ENCODE measurements around the gene KLF3.
"Not testable (repeated sequence)": the region's sequence is repeated elsewhere in the genome, so short reads cannot be mapped to it uniquely, and the experiment has no call there.

The KLF3 gene

DNA sequence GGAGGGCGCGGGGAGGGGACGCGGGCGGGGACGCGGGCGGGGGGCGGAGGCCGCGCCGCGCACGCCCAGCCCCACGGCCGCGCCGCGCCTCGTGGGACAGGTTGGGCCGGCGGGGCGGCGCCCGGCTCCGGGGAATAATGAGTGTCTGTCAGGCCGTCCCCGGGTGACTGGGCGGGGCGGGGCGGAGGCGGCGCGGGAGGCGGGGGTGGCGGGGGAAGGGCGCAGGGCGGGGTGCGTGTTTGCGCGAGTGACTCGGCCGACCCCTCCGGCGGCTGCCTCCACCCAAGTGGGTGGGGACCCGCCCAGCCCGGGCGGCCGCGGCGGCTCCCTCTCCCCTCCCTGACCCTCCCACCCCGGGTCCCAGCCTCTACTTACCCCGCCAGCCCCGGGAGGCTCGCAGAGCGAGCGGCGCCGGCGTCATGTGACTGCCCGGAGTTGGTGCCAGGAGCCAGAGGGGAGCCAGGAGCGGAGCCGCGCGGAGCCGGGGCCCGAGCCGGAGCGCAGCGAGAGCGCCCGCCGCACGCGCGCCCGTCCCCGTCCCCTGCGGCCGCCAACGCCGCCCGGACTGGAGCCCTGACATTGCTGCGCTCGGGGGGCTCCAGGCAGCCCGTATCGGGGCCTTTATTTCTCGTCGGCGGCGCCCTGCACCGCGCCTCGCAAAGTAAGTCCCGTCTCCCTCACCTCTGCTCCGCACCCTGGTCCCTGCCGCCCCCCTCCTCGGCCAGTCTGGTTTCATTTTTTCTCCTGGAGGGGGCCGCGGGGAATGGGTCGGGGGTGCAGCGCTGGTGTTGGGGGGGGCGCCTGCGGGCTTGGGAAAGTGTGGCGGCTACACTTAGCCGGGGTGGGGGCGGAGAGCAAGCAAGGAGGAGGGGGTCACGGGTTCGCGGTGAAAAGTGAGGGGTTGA, at the start of gene KLF3:
Gene KLF3, plus strand, starts transcription at position 399 of the 905 bp plus-strand sequence. CDS start 16,427 bp downstream, outside the sequence.
- peak; percentile 77 for DNase-seq

DNA sequence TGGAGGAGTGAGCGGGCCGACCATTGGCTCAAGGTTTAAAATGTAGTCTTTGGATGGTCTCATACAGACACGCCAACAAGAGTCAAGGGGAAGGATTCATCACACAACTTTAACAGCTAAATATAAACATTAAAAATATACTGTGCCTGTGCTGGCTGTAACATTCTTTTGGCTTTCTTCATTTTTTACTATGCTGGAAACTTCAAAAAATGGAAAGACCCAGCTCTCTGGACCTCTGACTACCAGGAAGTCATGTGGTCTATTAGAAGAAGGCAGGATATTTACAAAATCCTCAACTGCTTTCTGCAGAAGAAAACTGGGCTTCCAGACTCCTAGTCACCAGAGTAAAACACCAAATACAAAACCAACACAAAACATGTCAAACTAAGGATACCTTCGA, 49.8 kb upstream of the KLF3 start:
- DNase-seq = no peak

DNA sequence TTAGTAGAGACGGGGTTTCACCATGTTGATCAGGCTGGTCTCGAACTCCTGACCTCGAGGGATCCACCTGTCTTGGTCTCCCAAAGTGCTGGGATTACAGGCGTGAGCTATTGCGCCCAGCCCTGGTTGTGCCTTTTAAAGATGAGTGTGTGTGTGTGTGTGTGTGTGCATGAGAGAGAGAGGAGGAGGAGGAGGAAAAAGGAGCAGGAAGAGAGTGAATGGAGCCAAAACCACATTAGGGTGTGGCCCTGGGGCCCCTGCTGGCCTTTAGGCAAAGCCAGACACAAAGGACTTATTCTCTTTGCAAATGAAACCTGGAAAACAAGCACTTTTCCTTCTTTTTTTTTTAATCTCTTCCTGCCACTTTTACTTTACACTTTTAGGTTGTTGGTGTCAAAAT, 48.2 kb upstream of the KLF3 start:
- DNase-seq = no peak

DNA sequence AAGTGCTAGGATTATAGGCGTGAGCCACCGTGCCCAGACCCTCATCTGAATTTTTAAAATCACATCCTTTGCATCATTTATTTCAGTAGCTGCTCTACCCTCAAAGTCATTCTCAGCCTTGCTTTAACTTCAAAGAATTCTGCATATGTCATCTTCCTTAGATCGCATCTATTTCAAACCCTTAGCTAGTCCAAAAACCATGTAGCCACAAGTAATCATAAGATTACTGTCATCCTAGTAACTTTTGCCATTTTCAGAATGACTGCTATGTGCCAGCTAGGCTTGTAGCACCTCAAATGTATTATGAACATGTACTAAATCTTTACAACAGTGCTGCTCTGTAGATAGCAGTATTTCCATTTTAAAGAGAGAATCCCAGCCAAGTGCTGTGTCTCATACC, 45.5 kb upstream of the KLF3 start:
- no peak for DNase-seq

DNA sequence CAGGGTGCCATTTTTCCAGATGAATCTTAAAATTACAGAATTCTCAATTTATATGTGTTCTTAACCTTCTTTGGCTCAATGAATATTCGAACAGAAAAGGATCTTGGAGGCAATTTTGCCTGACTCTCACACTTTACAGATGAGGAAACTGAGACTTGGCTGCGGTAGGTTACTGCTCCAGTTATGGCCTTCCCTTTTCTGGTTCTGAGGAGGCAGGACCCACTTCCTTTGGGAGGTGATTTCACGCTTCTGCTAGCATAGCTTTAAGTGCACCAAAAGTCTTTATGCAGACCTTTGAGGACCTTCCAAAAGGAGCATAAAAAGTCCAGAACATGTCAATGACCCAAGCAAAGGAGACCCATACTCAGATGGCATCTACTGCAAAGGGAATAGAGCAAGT, 44.7 kb upstream of the KLF3 start:
- DNase-seq = no peak

DNA sequence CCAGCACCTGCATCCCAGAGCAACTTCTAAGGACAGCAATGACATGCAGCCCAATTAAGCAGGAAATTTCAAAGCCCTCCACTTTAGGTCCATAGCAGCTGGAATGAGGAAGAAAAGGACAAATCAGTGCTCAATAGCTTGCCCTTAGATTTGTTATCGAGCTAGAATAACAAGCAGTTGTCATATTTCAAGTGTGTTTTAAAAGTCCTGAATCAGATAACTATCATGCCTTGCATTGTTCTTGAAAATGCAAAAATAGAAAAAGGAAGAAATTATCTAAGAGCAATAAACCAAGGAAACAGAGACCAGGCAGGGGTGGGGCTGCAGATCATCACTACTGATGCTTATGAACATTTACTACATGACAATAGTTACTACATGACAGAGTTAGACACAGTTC, 43.9 kb upstream of the KLF3 start:
- no peak for DNase-seq

DNA sequence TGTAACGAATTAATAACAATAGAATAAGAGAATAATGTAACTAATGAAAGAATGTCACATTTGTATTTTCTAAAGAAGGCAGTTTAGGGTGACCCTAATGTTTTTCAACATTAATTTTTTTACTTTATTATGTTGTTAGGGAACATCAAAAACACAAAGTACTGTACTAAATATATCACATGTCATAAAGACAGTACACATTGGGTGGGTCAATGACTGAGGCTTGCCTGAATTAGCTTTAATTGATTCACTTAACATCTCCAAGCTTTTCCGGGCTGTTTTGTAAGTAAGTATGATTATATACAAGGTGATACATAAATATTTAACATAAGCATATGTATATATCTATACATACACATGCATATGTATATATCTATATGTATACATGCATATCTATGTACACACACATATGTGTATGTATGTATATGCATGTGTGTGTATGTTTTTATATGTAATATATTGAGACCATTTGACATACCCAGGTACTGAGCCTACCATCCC, 43.4 kb upstream of the KLF3 start:
- no peak for DNase-seq

DNA sequence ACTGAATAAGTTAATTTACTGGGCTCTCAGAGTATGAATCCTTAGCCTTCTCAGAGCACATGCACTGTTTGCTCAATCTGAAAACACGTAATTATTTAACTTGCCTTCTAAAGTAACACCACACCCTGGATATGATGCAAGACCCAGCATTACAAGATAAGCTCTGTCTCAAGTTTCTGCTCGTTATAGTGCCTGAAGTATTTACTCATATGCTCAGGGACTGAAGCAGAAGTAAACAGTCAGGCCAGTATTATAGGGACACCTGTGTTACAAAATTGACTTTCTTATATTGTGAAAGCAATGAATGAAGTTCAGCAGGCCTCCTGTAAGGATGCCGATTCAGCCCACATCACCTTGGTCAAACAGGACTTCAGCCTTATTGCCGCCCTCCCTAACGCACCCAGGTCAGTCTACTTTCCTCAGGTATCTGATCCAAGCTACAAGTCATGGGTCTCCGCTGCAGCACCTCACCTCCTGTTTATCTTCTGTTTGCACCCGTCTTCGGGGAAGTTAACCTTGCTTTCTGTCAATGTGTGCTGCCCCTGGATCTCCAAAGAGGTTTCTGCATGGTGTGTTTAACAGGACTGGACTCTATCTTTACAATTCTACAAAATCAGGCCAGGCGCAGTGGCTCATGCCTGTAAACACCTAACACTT, 42.8 kb upstream of the KLF3 start:
- DNase-seq = no peak

DNA sequence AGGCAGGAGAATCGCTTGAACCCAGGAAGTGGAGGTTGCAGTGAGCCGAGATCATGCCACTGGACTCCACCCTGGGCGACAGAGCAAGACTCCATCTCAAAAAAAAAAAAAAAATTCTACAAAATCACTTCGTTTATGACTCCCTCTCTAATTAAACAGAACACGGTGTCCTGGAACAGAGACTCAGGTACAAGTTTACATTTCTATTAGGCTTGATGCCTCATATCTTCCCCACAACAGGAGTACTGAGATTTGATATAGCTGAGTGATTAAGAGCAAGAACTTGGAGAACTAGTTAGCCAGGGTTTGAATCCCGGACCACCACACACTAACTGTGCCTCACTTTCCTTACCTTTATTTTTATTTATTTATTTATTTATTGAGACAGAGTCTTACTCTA, 42.2 kb upstream of the KLF3 start:
- DNase-seq = no peak

DNA sequence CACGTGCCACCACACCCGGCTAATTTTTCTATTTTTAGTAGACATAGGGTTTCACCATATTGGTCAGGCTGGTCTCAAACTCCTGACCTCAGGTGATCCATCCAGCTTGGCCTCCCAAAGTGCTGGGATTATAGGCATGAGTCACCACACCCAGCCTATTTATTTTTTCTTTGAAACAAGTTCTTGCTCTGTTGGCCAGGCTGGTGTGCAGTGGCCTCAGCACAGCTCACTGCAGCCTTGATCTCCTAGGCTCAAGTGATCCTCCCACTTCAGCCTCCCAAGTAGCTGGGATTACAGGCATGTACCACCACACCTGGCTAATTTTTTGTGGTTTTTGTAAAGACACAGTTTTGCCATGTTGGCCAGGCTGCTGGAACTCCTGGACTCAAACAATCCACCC, 41.7 kb upstream of the KLF3 start:
- DNase-seq = not testable (repeated sequence)

DNA sequence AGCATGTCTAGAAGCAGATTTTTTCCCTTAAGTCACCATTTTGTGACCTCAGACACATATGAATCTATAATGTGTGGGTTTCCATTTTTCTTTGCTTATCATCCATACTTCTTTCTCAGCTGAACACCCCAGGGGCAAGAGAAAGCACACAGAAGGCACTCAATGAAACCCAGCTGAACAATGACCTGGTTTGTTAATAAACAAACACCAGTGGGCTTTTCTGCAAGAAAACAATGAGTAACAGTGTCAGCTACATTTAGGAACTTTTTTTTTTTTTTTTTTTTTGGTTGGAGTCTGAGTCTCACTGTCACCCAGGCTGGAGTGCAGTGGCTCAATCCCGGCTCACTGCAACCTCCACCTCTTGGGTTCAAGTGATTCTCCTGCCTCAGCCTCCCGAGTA, 40.7 kb upstream of the KLF3 start:
- DNase-seq = no peak

DNA sequence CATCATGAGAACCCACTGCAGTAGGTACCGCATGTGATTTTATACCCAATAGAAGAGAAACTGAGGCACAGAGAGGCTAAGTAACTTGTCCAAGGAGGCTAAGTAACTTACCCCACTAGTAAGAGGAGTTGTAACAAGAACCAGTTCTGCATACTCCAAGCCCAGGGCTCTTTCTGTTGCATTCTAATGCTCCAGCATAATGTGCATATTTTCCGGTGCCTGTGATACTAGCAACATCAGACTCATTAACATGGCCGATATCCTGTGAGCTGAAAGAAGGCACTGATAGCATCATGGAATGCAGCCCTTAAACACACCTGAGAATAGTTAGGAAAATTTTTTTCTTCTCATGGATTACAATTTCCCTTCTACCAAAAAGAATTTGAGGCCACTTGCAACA, 39.7 kb upstream of the KLF3 start:
- no peak for DNase-seq

DNA sequence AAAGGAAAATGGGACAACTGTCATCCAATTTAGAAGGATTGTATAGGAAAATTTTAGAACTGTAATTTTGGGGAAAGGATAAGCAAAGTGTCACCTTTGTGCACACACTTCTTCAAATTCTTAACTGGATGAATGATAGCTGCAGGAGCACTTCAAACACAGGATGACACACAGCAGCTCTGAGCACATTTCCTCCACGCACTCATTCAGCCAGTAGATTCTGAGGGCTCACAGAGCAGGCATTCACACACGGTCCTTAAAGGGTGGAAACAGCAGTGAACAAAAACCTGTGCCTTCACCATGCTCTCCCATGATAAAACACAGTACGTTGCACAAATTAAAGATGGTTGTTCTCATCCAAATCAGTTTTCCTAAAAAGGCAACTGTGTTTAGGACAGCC, 38.5 kb upstream of the KLF3 start:
- DNase-seq = no peak

DNA sequence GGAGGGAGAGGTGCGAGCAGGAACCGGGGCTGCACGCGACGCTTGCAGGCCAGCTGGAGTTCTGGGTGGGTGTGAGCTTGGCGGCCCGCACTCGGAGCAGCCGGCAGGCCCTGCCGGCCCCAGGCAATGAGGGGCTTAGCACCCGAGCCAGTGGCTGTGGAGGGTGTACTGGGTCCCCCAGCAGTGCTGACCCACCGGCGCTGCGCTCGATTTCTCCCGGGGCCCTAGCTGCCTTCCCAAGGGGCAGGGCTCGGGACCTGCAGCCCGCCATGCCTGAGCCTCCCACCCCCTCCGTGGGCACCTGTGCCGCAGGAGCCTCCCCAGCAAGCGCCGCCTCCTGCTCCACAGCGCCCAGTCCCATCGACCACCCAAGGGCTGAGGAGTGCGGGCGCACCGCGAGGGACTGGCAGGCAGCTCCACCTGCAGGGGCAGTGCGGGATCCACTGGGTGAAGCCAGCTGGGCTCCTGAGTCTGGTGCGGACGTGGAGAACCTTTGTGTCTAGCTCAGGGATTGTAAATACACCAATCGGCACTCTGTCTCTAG, 37.0 kb upstream of the KLF3 start:
- not testable (repeated sequence) for DNase-seq

DNA sequence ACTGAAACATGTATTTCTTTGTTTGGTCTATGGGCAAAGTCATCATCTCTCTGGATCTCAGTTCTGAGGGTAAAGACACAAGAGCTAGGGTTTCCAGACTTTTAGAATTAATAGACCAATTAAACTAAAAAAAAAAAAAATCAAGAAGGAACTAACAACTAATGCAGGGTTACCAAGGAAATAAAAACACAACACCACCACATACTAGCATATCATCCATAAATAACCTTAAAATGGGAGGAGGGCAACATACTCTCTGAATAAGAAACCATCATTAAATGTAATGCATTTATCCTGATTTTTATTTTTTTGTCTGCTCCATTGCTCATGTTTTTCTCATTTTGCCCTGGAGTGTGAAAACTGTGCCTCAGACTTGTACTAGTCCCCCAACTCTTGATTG, 33.5 kb upstream of the KLF3 start:
- no peak for DNase-seq

DNA sequence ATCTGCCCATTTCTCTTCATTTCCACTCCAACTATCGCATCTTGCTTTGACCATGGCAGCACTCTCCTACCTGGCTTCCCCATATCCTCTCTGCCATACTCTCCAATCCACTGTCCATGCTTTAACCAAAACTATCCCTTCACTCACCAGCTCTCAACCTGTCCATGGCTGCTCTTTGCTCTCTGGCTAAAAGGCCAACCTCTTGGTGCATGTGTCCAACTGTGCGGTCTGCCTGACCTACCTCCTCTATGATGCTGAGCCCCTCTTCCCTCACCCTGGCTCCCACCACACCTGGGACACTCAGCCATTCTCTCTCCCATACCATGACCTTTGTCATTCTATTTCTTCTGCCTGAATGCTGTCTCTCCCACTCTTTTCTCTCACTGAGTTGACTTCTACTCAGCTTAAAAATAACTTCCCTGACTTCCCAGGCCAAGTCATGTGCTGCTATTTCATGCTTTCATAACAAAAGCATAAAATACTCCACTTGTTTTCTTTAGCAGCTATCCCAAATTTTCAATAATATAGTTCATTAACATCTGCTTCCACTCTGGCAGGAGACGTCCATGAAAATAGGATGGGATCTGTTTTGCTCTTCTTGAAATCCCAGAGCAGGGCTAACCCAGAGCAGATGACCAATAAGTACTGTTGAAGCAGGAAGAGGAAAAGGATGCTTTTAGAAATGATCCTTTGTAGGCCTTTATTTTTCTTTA, 29.8 kb upstream of the KLF3 start:
- no peak for DNase-seq

DNA sequence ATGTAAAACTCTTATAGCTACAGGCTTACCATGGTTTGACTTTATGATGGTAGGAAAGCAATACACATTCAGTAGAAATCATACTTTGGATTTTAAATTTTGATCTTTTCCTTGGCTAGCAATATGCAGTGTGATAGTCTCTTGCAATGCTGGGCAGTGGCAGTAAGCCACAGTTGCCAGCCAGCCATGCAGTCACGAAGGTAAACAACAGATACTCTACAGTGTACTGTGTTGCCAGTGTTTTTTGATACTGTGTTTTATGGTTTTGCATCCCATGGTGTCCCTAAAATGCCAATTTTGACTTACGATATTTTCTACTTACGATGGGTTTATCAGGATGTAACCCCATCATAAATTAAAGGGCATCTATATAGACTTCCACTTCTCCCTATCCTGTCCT, 24.8 kb upstream of the KLF3 start:
- DNase-seq = no peak

DNA sequence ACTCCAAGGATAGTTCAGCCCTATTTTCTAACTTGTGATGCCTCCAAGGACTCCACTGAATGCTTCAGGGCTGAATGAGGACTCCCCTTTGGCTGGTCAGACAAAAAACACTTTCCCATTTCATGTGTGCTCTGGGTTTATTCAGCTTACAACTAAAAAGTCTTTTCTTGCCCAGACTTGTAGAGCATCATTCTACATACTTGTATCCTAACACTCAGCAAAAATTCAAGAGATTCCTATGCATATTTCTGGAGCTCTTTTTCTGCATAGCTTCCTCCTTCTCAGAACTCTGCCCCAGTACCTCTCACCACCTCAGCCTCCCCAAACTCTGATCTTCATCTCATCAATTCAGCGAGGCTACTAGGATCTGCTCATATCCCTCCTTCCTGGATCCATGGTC, 22.2 kb upstream of the KLF3 start:
- DNase-seq = no peak

DNA sequence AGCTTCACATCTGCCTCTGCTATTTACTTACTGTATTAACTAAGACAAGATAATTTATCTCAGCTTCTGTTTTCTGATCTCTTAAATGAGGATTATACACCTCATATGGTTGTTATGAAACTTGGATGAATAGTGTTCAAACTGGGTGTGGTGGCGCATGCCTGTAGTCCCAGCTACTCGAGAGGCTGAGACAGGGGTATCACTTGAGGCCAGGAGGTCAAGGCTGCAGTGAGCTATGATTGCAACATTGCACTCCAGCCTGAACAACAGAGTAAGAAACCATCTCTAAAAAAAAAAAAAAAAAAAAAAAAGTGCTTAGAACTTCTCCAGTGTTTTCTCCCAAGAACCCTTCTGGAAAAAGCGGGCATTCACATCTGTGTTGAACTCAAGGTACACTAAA, 19.8 kb upstream of the KLF3 start:
- DNase-seq = no peak

DNA sequence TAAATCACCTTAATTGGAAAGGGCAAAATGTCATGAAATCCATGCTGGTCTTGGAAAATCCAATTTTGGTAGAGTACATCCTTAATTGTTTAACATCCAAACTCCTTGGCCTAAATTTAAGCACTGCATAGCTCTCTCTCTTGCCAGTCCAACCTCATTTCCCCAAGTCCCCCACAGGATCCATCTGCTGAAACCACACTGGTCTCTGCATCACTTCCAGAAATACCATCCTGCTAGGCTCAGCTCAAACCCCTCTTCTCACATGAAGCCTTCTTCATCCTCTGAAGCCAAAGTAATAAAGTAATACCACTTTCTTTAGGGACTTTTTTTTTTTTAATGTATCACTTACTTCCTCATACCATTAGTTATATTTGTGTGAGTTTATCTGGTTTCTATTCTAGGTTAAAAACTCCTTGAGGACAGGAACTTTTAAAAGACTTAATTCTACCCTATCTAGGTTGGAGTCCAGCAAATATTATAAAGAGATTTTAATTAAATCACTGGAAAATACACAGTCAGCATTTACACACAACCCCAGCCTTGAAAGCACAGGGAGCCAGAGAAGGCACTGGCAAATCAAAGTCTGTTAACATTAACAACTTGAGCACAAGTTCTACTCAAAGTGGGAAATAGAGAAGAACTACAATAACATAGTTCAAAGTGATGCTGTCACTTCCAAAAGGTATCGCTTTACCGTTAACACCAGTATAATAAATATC, 16.7 kb upstream of the KLF3 start:
- DNase-seq = no peak

DNA sequence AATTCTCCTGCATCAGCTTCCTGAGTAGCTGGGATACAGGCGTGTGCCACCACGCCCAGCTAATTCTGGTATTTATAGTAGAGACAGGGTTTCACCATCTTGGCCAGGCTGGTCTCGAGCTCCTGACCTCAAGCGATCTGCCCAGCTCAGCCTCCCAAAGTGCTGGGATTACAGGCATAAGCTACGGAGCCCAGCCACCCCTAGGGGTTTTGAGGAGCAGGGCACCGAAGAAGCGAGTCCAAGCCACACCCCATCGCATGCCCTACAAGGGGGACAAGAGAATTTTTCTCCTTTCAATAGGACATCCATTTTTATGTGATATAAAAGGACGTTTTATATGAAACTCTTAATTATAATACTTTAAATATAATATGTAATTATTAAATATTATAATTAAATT, 13.9 kb upstream of the KLF3 start:
- no peak for DNase-seq

DNA sequence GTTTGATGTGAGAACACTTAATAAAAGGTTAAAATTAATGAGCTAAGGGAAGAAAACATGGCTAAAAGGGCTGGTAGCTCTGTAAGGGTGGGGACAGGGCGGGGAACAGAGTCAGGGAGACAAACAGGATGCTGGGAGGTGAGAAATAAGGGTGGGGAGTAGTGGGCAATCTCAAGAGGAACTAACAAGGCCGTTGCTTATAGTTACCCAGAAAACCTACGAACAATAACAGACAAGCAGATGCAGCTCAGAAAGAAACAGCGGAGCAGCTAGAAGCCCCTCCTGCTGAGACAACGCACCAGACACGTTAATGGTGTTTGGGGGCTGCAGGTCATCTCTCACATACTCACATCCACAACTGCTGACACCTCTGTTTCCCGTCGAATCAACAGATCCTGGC, 9.7 kb upstream of the KLF3 start:
- DNase-seq = no peak

DNA sequence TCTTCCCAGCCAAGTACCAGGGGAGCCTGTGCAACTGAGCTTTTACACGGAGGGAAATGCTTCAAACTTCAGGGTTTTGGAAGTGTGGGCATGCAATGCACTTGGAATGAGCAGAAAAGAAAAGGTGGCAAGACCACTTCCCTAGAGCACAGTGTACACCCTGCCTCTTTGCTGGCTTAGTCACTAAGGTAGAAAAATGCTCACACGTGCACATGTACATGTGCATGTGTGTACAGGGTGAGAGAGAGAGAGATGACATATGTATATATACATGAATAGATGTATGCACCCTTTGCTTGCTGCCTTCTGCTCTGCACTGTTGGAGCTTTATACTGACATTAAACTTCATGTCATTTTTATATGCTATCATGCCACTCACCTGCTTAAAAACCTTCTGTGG, 7.9 kb upstream of the KLF3 start:
- no peak for DNase-seq
